GM21528 (cell line): ENCODE data around the gene KCP.

Experiments used
- ATAC-seq: cut with Tn5 transposase; IDR thresholded peaks from one replicate; pipeline ENCODE4 v1.9.1; 2021; ENCODE audit warnings: mild to moderate bottlenecking, moderate library complexity; ENCODE audit not compliant: unreplicated experiment, low FRiP score

The KCP gene

DNA sequence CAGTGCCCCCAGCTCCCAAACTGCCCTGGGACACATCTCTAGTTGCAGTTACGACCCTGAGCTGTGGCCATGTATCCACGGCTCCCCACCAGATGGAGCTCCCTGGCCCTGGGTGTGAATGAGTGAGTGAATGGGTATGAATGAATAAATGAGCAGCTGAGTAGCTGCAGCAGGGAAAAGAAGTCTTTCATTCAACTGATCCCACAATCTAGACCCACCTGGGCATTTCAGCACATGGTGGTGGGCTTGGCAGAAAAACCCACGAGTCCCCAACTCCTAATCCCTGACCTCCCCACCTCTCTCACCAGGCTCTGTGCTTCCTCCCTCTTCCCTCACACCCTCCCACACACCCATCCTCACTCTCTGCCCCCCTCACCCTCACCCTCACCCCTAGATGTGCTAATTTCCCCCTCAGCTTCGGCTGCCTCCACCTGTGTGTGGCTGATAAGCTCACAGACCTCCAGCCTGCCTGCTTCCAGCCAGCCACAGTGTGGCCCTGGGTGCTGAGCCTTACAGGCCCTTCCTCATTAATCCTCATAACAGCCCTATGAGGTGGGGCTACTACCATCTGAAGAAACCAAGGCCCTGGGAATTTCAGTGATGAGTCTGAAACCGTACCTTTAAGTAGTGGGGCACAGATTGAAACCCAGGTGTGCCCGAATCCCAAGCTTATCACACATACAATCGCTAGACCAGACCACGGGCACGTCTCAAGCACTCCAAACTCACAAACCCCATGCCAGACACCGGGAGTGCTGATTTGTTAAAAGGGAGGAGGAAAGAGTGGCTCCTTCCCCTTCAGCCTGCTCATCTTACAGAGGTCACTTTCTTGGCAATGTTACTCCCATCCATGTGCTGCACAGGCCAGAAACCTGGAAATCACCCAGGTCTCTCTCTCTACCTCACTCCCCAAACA, 50.1 kb downstream of the KCP start:
- ATAC-seq = no peak

DNA sequence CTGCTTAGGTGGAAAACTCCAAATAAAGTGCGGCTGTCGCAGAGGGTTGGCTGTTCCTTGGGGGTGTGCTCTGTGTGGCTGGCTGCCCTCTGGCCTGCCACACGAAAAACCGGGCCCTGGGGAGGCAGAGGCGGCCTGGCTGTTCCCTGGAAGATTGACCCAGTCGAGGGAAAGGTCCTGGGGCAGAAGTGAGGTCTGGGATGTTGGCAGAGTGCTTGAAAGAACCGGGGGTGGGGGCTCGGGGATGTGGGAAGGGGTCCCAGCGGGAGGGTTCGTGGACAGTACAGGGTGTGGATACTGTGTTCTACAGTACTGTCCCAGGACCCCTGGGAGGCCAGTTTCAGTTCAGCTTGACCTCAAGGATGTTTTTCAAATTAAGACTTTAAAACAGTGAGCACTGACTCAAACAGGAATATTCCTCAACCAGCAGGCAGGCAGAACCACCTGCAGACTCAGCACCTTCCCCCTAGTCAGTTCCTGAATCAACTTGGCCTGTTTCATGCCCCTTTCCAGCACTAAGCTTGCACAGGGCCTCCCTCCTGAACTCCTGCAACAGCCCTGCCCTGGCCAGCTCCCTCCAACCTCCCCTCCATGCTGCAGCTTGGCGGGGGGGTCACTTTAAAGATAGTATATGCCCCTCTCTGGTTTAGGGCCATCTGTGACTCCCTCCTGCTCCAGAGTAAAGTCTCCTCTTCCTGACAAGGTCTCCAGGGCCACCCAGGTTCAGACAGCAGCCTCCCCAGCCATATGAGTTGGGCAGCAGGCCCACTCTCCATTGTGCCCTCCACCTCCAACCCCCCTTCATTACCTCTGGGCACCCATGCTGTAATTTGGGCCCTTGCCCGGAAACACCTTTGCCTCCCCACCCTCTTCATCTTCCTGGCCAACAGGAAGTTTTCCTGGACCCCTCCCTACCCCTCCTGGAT, 51.0 kb downstream of the KCP start:
- no peak for ATAC-seq

DNA sequence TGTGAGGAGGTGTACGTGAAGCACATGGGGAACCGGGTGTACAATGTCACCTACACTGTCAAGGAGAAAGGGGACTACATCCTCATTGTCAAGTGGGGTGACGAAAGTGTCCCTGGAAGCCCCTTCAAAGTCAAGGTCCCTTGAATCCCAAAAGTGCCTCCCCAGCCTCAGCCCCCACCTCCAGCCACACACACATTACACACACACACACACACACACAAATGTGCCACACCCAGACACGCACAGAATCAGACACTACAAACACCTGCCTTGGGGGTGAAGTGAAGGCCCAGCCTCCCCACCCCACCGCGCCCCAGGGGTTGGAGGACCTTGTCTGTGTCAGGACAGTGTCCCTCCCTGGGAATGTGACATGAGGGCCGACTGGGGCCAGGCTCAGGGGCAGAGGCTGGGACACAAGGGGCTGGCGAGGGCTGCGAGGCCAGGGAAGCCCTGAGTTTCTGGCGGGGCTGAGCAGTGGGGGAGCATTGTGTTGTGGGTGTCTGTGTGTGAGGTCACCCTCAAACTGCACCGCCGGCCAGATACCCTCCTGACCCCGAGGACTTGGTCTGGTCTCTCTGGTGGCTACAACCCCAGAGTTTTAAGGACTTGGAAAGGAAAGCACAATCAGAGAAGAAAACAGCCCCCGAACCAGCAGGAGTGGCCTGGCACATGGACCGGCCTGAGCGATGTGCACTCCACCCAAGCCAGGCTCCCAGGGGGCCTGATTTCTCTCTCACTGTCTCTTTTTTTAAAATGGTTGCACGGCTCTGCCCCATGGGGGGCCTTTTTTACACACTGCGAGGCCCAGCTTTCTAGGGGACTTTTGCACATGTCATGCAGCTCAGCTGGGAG, 51.9 kb downstream of the KCP start:
- no peak for ATAC-seq

DNA sequence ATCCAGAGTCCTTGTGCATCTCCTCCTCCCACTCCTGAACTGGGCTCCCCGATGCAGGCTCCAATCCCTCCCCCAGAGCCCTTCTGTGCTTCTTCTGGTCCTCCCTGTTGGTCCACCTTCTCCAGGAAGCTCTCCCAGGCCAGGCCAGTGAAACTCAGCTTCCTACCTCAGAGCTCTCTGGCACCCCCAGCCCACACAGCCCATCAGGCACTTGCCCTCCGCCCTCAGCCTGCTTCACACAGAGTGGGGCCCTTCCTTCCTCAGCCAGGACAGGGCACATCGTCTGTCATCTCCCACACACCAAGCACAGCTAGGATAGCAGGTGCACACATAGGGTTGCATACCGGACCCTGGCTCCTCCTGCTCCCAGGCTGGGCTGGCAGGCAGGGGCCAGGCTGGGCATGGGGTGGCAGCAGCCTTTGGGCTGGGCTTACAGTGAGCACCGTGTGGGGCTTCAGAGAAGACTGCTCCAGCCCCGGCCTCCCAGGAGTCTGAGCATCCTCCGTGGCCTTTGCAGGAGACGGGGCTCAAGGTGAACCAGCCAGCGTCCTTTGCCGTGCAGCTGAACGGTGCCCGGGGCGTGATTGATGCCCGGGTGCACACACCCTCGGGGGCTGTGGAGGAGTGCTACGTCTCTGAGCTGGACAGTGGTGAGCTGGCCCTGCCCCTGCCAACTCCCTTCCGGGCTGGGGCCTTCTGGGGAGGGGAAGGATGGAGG, 54.3 kb downstream of the KCP start:
- ATAC-seq = no peak

DNA sequence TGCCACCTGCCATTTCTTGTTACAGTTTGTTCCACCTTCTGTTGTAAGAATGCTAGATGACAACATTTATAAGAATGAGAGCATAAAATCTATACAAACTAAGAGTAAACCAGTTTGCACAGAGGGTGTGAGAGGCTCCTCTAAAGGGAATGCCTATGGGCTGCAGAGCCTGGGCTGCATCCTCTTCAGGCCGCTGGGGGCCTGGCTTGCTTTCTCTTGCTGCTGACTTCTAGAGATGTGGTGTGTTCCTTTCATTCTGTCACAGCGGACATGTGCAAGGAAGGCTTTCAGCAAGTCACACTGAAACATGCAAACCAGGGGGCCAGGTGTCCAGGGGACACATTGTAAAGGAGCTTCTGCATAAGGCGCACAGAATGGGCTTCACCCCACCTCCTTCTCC, 55.0 kb downstream of the KCP start:
- ATAC-seq = no peak

DNA sequence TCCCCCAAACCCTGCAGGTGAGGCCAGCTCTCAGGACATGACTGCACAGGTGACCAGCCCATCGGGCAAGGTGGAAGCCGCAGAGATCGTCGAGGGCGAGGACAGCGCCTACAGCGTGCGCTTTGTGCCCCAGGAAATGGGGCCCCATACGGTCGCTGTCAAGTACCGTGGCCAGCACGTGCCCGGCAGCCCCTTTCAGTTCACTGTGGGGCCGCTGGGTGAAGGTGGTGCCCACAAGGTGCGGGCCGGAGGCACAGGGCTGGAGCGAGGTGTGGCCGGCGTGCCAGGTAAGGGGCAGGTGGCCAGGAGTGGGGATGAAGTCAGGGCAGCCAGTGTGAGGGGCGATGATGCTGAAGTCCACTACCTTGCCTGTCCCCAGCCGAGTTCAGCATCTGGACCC, 56.1 kb downstream of the KCP start:
- no peak for ATAC-seq

DNA sequence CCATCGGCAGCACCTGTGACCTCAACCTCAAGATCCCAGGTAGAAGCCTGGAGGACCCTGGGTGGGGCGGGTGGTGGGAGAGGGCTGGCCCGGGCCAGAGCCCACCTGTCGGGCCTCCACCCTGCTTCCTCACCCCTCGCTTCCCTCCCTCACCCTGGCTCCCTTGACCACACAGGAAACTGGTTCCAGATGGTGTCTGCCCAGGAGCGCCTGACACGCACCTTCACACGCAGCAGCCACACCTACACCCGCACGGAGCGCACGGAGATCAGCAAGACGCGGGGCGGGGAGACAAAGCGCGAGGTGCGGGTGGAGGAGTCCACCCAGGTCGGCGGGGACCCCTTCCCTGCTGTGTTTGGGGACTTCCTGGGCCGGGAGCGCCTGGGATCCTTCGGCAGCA, 56.7 kb downstream of the KCP start:
- no peak for ATAC-seq

DNA sequence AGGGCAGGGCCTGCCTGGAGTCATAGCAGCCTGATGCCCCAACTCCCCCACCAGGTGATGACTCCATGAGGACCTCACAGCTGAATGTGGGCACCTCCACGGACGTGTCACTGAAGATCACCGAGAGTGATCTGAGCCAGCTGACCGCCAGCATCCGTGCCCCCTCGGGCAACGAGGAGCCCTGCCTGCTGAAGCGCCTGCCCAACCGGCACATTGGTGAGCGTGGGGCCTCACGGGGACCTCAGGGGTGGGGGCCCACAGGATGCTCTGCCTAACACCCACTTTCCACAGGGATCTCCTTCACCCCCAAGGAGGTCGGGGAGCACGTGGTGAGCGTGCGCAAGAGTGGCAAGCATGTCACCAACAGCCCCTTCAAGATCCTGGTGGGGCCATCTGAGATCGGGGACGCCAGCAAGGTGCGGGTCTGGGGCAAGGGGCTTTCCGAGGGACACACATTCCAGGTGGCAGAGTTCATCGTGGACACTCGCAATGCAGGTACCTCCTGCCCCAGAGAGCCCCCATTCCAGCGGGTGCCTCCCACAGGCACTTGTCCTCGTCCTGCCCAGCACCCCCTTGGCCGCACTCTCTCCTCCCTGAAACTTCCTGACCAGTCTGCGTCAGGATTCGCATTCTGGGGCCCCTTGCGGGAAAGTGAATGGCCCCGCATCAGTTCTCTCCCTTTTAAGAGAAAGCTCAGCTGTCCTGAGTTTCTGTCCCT, 57.8 kb downstream of the KCP start:
- ATAC-seq = no peak

DNA sequence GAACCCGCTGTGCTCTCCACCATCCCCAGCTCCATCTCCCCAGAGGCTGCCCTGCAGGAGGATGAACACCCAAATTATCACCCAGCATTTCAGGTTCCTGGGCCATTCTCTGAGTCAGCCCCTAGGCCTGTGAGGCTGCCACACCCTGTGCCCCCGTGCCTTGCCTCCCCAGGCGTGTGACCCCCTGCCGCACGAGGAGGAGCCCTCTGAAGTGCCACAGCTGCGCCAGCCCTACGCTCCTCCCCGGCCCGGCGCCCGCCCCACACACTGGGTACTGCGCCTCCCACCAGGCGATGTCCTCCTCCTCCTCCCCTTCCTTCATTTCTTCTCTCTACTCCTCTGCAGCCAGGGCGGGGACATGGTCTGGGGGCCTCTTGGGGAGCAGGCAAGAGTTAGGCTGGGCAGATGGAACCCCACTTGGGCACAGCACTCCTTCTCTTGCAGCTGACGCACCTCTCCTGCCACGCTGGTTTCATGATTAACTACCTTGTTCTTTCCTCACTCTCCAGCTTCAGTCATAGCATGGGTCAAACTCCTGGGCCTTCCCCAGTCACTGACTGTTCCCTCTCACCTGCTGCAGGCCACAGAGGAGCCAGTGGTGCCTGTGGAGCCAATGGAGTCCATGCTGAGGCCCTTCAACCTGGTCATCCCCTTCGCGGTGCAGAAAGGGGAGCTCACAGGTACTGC, 60.6 kb downstream of the KCP start:
- no peak for ATAC-seq

DNA sequence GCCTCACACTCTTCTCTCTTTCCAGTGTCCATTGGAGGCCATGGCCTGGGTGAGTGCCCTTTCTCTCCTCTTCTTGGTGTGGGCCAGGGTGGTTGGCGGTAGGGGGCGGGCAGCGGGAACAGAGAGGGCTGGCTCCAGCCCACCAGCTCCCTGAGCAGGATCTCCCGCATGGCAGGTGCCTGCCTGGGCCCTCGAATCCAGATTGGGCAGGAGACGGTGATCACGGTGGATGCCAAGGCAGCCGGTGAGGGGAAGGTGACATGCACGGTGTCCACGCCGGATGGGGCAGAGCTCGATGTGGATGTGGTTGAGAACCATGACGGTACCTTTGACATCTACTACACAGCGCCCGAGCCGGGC, 61.4 kb downstream of the KCP start:
- no peak for ATAC-seq

DNA sequence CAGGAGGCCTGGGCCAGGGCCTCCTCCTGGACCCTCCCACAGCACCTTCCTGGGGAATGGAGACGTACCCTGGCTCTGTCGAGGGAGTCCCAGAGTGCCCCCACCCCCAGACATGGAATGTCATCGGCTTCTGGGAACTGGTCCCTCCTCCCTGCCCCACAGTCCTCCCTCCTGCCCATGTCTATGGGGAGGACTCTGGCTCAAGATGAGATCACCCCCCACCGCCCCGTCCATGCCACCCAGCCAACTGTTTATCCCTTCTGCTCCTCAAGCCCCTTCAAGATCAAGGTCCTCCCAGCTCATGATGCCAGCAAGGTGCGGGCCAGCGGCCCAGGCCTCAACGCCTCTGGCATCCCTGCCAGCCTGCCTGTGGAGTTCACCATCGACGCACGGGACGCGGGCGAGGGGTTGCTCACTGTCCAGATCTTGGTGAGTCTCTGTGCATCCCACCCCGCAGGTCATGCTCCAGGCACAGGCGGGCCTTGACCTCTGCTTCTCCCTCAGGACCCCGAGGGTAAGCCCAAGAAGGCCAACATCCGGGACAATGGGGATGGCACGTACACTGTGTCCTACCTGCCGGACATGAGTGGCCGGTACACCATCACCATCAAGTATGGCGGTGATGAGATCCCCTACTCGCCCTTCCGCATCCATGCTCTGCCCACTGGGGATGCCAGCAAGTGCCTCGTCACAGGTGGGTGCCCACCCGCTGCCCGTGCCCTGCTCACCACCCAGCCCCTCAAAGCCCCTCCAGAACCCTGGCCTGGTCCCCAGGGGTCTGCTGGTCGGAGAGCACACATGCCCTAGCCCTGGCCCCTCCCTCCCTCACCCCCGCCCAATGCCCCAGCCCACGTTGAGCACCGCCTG, 62.0 kb downstream of the KCP start:
- ATAC-seq = no peak

DNA sequence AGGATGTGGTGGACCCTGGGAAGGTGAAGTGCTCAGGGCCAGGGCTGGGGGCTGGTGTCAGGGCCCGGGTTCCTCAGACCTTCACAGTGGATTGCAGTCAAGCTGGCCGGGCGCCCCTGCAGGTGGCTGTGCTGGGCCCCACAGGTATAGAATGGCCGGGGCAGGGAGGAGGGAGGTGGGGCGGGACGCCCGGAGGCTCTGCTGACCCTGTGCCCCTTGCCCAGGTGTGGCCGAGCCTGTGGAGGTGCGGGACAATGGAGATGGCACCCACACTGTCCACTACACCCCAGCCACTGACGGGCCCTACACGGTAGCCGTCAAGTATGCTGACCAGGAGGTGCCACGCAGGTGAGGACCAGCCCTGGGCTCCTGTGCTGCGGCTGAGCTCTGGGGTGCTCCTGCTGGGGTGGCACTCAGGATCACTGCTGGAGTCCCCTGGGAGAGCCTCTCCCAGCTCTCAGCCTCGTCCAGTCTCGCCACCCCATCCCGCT, 62.7 kb downstream of the KCP start:
- ATAC-seq = no peak

DNA sequence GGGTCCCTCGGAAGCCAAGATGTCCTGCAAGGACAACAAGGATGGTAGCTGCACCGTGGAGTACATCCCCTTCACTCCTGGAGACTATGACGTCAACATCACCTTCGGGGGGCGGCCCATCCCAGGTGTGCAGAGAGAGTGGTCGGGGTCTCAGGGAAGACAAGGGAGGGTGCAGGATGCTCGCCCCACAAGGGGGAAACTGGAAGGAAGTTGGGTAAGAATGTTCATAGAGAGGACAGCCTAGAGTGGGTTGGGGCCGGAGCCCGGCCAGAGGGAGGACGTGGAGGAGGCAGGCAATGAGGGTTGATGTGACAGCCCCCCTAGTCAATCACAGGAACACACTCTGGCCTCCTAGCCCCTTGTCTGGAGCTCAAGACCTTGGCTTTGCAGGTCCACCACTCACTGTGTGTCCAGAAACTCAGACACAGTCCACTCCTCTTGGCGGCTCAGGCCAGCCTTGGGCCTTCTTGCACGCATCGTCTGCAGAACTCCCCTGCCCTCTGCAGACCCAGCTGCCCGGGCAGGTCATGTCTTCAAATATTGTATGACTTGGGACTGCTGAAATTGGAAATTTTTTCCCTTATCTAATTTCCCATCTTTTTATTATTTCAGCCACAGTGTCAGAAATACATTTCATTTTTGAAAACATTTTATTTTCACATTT, 63.6 kb downstream of the KCP start:
- no peak for ATAC-seq

DNA sequence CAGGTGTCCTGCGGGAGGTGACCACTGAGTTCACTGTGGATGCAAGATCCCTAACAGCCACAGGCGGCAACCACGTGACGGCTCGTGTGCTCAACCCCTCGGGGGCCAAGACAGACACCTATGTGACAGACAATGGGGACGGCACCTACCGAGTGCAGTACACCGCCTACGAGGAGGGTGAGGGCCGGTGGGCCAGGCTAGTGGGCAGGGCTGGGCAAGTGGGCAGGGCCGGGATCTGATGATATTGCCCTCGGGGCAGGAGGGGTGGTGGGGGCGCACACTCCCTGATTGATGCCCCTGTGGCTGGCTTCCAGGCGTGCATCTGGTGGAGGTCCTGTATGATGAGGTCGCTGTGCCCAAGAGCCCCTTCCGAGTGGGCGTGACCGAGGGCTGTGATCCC, 64.5 kb downstream of the KCP start:
- ATAC-seq = no peak

DNA sequence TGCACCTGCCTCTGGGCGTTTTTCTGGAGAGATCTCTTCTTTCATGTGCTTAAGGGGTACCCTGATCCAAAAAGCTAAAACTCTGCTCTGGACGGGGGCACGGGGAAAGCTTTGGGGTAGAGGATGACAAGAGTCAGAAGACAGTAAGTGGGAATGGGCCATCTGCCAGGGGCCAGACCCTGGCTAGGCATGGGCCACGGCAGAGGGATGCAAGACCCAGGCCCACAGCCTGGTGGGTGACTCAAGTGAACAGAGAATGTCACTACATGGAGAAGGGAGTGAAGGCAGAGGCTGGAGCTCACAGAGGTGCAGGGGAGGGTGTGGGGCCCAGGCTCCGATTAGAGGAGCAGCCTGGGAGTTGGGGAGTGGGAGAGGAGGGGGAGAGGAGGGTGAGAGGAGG, 65.0 kb downstream of the KCP start:
- ATAC-seq = no peak

DNA sequence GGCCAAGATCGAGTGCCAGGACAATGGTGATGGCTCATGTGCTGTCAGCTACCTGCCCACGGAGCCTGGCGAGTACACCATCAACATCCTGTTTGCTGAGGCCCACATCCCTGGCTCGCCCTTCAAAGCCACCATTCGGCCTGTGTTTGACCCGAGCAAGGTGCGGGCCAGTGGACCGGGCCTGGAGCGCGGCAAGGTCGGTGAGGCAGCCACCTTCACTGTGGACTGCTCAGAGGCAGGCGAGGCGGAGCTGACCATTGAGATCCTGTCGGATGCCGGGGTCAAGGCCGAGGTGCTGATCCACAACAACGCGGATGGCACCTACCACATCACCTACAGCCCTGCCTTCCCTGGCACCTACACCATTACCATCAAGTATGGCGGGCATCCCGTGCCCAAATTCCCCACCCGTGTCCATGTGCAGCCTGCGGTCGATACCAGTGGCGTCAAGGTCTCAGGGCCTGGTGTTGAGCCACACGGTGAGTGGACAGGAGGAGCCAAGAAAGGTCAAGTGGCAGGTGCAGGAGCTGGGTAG, 65.7 kb downstream of the KCP start:
- no peak for ATAC-seq
